Pancreas (tissue), 10 donors: ENCODE results near the gene CNKSR3. TPM values are rescaled to one million over a fixed set of nuclear protein-coding genes. Genes with fewer than 3 reads are reported as not detected.
A peak's percentile ranks its signal among the peaks of the same experiment; 100 is the strongest.

ENCODE experiments used
- ATAC-seq, 4 donors: fragments of 200-7000 bp; cut with Tn5 transposase; one replicate each; pipeline versions ENCODE4 v1.8.0 to v1.9.1; 2020; ENCODE audit warnings: mild to moderate bottlenecking in 4 of 4, moderate library complexity in 4 of 4
- DNase-seq, 6 donors: peaks; one replicate each; pipeline ENCODE4 v3.0.0-alpha.2; 2020
- FAIRE-seq: peaks from 2 replicates; lab custom pipeline; 2012; peaks lifted over from hg19 to GRCh38; lab: Jason Lieb, UNC
- H3K27ac ChIP-seq, 4 donors: fragments of 200-600 bp; sonication (generic); 1 replicate in 3 of 4; 2 replicates in 1 of 4; pipeline versions ENCODE4 v1.5.0 to v1.8.0; 2020
- H3K27me3 ChIP-seq, 4 donors: fragments of 200-600 bp; one replicate each; pipeline ENCODE4 v1.8.0; 2021
- H3K36me3 ChIP-seq, 3 donors: fragments of 200-600 bp; sonication (generic) in 1 of 3; one replicate each; pipeline versions ENCODE4 v1.5.0 to v1.8.0; 2020 to 2021
- H3K4me1 ChIP-seq, 3 donors: fragments of 200-600 bp; one replicate each; pipeline ENCODE4 v1.8.0; 2021
- H3K4me3 ChIP-seq, 4 donors: fragments of 200-600 bp; sonication (generic) in 2 of 4; one replicate each; pipeline versions ENCODE4 v1.5.0 to v1.8.0; 2020 to 2021
- H3K9me3 ChIP-seq, 4 donors: fragments of 200-600 bp; one replicate each; pipeline ENCODE4 v1.8.0; 2021
- WGBS, 2 donors: extraction: QIAGEN DNeasy Blood & Tissue Kit; methylation state at CpG; one replicate each; pipeline ENCODE4 v1.1.7; 2013; 5-methylcytosine and 5-hydroxymethylcytosine counted together
- intact Hi-C, 3 donors: fragments of 100-400 bp; cut with DNase I; formaldehyde crosslinking; loops; one replicate each; pipeline versions ENCODE4 v1.11.1 to v1.14.2; 2022
- polyA plus RNA-seq, 2 donors: library from polyadenylated mRNA; stranded (reverse); fragments of 200-250 nt; gene quantifications; one replicate each; pipeline ENCODE4 v1.2.3, GENCODE V29; 2013
- total RNA-seq, 6 donors: library from RNA; stranded (reverse); fragmentation: NEBNext Ultra II Directional in 4 of 6; extraction: Animal tissue kit (Norgen Biotek cat#: 25700) in 4 of 6; gene quantifications; one replicate each; pipeline versions ENCODE4 v1.2.1 to v1.2.4, GENCODE V29; 2021 to 2023
- TF ChIP-seq, protein P1 (sequence below), 4 donors: fragments of 200-600 bp; sonication (generic) in 3 of 4; IDR thresholded peaks; one replicate each; pipeline versions ENCODE4 v1.5.0 to v1.8.0; 2021; ENCODE audit warnings: antibody characterized with exemption in 4 of 4
- donor health status: healthy with polysubstance abuse.
- donor health status: DM: no; HTN: no; CAD: no; lungs with moderate emphysema.
- donor health status: DM: no; HTN: no; CAD: no.
- donor health status: control.
- donor health status: control.
- donor health status: Bipolar disorder and iron deficiency.
- donor health status: DM: yes; HTN: yes; CAD: no.
- donor health status: DM: no; HTN: no; CAD: no.
- donor health status: DM: no; HTN: no; CAD: no.
- donor health status: DM: yes; HTN: yes; CAD: no.

Gene CNKSR3
- total and polyA plus RNA-seq, 8 donors: 7.6 to 24.2 (median 18.6) TPM

- Histone ChIP-seq H3K4me3 (no peak overlapping the region), H3K27me3 (no peaks in the 10 kb centered on the region), H3K27ac (no peak overlapping the region), H3K36me3 (no peaks in the 10 kb centered on the region), H3K9me3 (no peaks in the 10 kb centered on the region), H3K4me1 (peaks cover 0 to 7% (median 5%) of the 10 kb centered on the region in 3 donors)
- 83 to 86% methylated on average over 4 of the region's 4 CpGs for WGBS, 2 donors
- TF ChIP-seq, protein P1, sequence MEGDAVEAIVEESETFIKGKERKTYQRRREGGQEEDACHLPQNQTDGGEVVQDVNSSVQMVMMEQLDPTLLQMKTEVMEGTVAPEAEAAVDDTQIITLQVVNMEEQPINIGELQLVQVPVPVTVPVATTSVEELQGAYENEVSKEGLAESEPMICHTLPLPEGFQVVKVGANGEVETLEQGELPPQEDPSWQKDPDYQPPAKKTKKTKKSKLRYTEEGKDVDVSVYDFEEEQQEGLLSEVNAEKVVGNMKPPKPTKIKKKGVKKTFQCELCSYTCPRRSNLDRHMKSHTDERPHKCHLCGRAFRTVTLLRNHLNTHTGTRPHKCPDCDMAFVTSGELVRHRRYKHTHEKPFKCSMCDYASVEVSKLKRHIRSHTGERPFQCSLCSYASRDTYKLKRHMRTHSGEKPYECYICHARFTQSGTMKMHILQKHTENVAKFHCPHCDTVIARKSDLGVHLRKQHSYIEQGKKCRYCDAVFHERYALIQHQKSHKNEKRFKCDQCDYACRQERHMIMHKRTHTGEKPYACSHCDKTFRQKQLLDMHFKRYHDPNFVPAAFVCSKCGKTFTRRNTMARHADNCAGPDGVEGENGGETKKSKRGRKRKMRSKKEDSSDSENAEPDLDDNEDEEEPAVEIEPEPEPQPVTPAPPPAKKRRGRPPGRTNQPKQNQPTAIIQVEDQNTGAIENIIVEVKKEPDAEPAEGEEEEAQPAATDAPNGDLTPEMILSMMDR (IDR thresholded peaks at IDR 0.05): no peak
- DNase-seq: no peak
- intact Hi-C loops: no loop called here
- ATAC-seq: no peak
- no peak for FAIRE-seq
Observed at GRCh38 chr6:154522576-154522975, 12.1 kb upstream of the CNKSR3 start.

DNA sequence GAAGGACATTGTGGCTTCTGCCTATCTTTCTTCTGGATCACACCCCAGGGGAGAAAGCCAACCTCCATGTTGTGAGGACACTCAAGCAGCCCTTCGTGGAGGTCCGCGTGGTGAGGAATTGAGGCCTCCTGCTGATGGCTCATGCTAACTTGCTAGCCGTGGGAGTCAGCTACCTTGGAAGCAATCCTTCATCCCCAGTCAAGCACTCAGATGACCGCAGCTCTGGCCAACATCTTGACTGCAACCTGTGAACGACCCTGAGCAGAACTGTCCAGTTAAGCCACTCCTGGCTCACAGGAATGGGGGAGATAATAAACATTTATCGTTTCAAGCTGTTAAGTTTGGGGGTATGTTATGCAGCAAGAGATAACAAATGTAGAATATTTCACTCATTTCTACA lies 10.9 kb upstream of the CNKSR3 start:
- TF ChIP-seq, protein P1 (IDR thresholded peaks at IDR 0.05): no peak
- 94% methylated on average over 7 of the region's 7 CpGs for WGBS, 2 donors
- Histone ChIP-seq H3K27me3 (no peaks in the 10 kb centered on the region), H3K36me3 (no peaks in the 10 kb centered on the region), H3K4me1 (peaks cover 0 to 7% (median 5%) of the 10 kb centered on the region in 3 donors), H3K4me3 (no peak overlapping the region), H3K27ac (no peak overlapping the region), H3K9me3 (no peaks in the 10 kb centered on the region)
- FAIRE-seq: no peak
- ATAC-seq: no peak
- no peak for DNase-seq
- intact Hi-C loops: no loop called here

DNA sequence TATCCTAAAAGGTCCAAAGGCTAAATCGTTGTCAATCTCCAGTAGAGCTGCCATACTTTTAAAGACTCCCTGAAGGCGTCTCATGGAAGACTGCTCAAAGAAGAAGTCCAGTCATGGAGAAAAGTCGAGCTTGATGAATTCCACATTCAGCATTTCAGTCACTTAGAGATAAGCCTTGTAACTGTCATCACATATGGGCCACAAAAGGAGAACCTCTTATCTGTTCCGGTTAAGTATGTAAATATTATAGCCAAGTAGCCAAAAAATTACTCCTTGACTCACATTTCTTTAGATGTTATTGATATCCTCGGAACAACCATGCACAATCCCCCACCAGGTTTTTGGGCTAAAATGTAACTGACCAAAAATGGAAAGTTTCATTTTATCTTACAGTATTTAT lies 9.8 kb upstream of the CNKSR3 start:
- H3K4me1 ChIP-seq: peaks cover 0 to 7% (median 5%) of the 10 kb centered on the region in 3 donors
- WGBS, 2 donors: 26 to 39% methylated on average over 5 of the region's 5 CpGs
- no peak overlapping the region for H3K4me3 ChIP-seq
- no peaks in the 10 kb centered on the region for H3K9me3 ChIP-seq
- ATAC-seq: peak in 1 of 4 donors; percentile 31
- FAIRE-seq: no peak
- intact Hi-C loops: no loop called here
- H3K27me3 ChIP-seq: no peaks in the 10 kb centered on the region
- DNase-seq: no peak
- no peaks in the 10 kb centered on the region for H3K36me3 ChIP-seq
- TF ChIP-seq, protein P1 (IDR thresholded peaks at IDR 0.05): no peak
- no peak overlapping the region for H3K27ac ChIP-seq

- no peaks in the 10 kb centered on the region for H3K36me3 ChIP-seq
- no peak for FAIRE-seq
- 86% methylated on average over 6 of the region's 6 CpGs for WGBS, 2 donors
- no peak for ATAC-seq
- no peaks in the 10 kb centered on the region for H3K27me3 ChIP-seq
- TF ChIP-seq, protein P1 (IDR thresholded peaks at IDR 0.05): no peak
- H3K4me1 ChIP-seq: peaks cover 0 to 8% (median 7%) of the 10 kb centered on the region in 3 donors
- intact Hi-C loops: no loop called here
- no peaks in the 10 kb centered on the region for H3K9me3 ChIP-seq
- no peak overlapping the region for H3K27ac ChIP-seq
- no peak overlapping the region for H3K4me3 ChIP-seq
- DNase-seq: no peak
Observed at GRCh38 chr6:154518396-154518795, 7.9 kb upstream of the CNKSR3 start.

- Histone ChIP-seq H3K27ac (peak overlapping the region in 2 of 4 donors; percentile 46 to 47), H3K4me3 (no peak overlapping the region)
- no peak for FAIRE-seq
Observed at GRCh38 chr6:154516276-154516675, 5.8 kb upstream of the CNKSR3 start.

More at GRCh38 chr6:154516276-154516675, 5.8 kb upstream of the CNKSR3 start:
- 89 to 96% methylated on average over 5 of the region's 5 CpGs for WGBS, 2 donors
- peaks cover 3 to 20% (median 20%) of the 10 kb centered on the region in 3 donors for H3K4me1 ChIP-seq
- no peak for DNase-seq
- no peaks in the 10 kb centered on the region for H3K27me3 ChIP-seq
- intact Hi-C loops: no loop called here
- H3K36me3 ChIP-seq: no peaks in the 10 kb centered on the region
- no peak for ATAC-seq
- H3K9me3 ChIP-seq: no peaks in the 10 kb centered on the region
- TF ChIP-seq, protein P1 (IDR thresholded peaks at IDR 0.05): no peak
